ENCODE data around the gene PPP1R13B.

PPP1R13B gene

GRCh38 chr14:103684471-103684870 is 162.9 kb downstream of the PPP1R13B start:
- no peak for TF ChIP-seq CTCF (conservative IDR thresholded peaks at IDR 0.05)
- no peak overlapping the region for H3K27ac ChIP-seq

Data from VCaP (cell line).